Liver (tissue), 3 donors: ENCODE measurements around the gene ORC2.

Experiments
- EGR1 ChIP-seq, 2 donors: IDR thresholded peaks; 2 replicates each; pipeline ENCODE4 v1.6.1; 2016 to 2018; ENCODE audit warnings: antibody characterized with exemption in 2 of 2, low read depth in 2 of 2
- FOXA1 ChIP-seq: IDR thresholded peaks from 2 replicates; pipeline ENCODE4 v1.6.1; 2016; ENCODE audit warnings: antibody characterized with exemption
- TAF1 ChIP-seq: conservative IDR thresholded peaks from 2 replicates; pipeline ENCODE4 v1.6.1; 2016; ENCODE audit warnings: antibody characterized with exemption, mild to moderate bottlenecking
- TF ChIP-seq, protein P1 (sequence below): fragments of 150-350 bp; IDR thresholded peaks from 2 replicates; pipeline ENCODE4 v1.5.1; 2017; ENCODE audit warnings: improper control_type of control experiment, low read depth, low read length; ENCODE audit not compliant: missing input control
- TF ChIP-seq, protein P2 (sequence below): IDR thresholded peaks from 2 replicates; pipeline ENCODE4 v1.6.1; 2016; ENCODE audit warnings: antibody characterized with exemption, mild to moderate bottlenecking
- TF ChIP-seq, protein P3 (sequence below): IDR thresholded peaks from 2 replicates; pipeline ENCODE4 v1.6.1; 2016; ENCODE audit warnings: antibody characterized with exemption
- TF ChIP-seq, protein P4 (sequence below): IDR thresholded peaks from 2 replicates; pipeline ENCODE4 v1.6.1; 2016; ENCODE audit warnings: antibody characterized with exemption
- donor health status: healthy.
- donor health status: healthy.

DNA sequence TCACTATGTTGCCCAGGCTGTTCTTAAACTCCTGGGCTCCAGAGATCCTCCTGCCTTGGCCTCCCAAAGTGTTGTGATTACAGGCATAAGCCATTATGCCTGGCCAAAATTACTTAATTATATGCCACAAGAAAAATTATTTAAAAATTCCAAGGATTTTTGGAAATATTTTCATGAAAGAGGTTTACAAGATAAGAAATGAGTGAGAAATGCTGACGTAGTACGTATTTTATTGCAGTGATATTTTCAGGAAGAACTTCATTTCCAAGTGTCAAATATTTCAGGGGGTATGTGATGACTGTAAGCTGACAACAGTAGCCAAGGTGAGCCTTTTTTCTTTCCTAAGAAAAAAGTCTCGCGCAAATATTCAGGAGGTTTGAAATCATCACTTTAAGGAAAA is 53.5 kb downstream of the ORC2 start:
- no peak for TF ChIP-seq FOXA1
- TF ChIP-seq, protein P1, sequence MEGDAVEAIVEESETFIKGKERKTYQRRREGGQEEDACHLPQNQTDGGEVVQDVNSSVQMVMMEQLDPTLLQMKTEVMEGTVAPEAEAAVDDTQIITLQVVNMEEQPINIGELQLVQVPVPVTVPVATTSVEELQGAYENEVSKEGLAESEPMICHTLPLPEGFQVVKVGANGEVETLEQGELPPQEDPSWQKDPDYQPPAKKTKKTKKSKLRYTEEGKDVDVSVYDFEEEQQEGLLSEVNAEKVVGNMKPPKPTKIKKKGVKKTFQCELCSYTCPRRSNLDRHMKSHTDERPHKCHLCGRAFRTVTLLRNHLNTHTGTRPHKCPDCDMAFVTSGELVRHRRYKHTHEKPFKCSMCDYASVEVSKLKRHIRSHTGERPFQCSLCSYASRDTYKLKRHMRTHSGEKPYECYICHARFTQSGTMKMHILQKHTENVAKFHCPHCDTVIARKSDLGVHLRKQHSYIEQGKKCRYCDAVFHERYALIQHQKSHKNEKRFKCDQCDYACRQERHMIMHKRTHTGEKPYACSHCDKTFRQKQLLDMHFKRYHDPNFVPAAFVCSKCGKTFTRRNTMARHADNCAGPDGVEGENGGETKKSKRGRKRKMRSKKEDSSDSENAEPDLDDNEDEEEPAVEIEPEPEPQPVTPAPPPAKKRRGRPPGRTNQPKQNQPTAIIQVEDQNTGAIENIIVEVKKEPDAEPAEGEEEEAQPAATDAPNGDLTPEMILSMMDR = no peak
- TF ChIP-seq, protein P2, sequence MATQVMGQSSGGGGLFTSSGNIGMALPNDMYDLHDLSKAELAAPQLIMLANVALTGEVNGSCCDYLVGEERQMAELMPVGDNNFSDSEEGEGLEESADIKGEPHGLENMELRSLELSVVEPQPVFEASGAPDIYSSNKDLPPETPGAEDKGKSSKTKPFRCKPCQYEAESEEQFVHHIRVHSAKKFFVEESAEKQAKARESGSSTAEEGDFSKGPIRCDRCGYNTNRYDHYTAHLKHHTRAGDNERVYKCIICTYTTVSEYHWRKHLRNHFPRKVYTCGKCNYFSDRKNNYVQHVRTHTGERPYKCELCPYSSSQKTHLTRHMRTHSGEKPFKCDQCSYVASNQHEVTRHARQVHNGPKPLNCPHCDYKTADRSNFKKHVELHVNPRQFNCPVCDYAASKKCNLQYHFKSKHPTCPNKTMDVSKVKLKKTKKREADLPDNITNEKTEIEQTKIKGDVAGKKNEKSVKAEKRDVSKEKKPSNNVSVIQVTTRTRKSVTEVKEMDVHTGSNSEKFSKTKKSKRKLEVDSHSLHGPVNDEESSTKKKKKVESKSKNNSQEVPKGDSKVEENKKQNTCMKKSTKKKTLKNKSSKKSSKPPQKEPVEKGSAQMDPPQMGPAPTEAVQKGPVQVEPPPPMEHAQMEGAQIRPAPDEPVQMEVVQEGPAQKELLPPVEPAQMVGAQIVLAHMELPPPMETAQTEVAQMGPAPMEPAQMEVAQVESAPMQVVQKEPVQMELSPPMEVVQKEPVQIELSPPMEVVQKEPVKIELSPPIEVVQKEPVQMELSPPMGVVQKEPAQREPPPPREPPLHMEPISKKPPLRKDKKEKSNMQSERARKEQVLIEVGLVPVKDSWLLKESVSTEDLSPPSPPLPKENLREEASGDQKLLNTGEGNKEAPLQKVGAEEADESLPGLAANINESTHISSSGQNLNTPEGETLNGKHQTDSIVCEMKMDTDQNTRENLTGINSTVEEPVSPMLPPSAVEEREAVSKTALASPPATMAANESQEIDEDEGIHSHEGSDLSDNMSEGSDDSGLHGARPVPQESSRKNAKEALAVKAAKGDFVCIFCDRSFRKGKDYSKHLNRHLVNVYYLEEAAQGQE = no peak
- TF ChIP-seq EGR1 (IDR thresholded peaks at IDR 0.05; ENCODE audit: low read depth in 2 of 2) = no peak
- TF ChIP-seq, protein P3, sequence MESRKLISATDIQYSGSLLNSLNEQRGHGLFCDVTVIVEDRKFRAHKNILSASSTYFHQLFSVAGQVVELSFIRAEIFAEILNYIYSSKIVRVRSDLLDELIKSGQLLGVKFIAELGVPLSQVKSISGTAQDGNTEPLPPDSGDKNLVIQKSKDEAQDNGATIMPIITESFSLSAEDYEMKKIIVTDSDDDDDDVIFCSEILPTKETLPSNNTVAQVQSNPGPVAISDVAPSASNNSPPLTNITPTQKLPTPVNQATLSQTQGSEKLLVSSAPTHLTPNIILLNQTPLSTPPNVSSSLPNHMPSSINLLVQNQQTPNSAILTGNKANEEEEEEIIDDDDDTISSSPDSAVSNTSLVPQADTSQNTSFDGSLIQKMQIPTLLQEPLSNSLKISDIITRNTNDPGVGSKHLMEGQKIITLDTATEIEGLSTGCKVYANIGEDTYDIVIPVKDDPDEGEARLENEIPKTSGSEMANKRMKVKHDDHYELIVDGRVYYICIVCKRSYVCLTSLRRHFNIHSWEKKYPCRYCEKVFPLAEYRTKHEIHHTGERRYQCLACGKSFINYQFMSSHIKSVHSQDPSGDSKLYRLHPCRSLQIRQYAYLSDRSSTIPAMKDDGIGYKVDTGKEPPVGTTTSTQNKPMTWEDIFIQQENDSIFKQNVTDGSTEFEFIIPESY = no peak
- TF ChIP-seq, protein P4, sequence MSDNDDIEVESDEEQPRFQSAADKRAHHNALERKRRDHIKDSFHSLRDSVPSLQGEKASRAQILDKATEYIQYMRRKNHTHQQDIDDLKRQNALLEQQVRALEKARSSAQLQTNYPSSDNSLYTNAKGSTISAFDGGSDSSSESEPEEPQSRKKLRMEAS = no peak
- no peak for TF ChIP-seq TAF1
